A549 (cell line): ENCODE measurements around the gene C10orf105. TPM values are rescaled to one million over a fixed set of nuclear protein-coding genes. Genes with fewer than 3 reads are reported as not detected.

Source experiments
- ATAC-seq, 2 experiments: fragments of 200-7000 bp in 1 of 2; fragments of >200 bp in 1 of 2; cut with Nextera tagmentation in 1 of 2; cut with Tn5 transposase in 1 of 2; 3 replicates each; pipeline versions ENCODE4 v1.8.0 to v1.9.1; 2018 to 2020; ENCODE audit warnings: mild to moderate bottlenecking in 1 of 2, moderate library complexity in 1 of 2
- CTCF ChIA-PET: fragments of 300-600 bp; sonication (Branson Sonifier 250); formaldehyde crosslinking; extraction: SDS; loops from one replicate; lab custom pipeline; 2021; ENCODE audit warnings: antibody characterized with exemption, inconsistent platforms; lab: Yijun Ruan, JAX
- POLR2A ChIA-PET: fragments of 350-600 bp; formaldehyde crosslinking; extraction: SDS; loops from one replicate; lab custom pipeline; 2021; ENCODE audit warnings: antibody characterized with exemption, inconsistent platforms; lab: Yijun Ruan, JAX
- DNase-seq, 2 experiments: peaks; one replicate each; pipeline versions ENCODE4 v3.0.0 to v3.0.0-alpha.2; 2011 to 2016; ENCODE audit warnings: low read depth in 1 of 2, low spot score in 1 of 2
- FAIRE-seq: peaks from 2 replicates; lab custom pipeline; 2011; peaks lifted over from hg19 to GRCh38; lab: Jason Lieb, UNC
- H3K27ac ChIP-seq, 2 experiments: fragments of >200 bp; sonication (Bioruptor Twin); formaldehyde crosslinking; 3 replicates each; pipeline ENCODE4 v1.5.1; 2016 to 2017
- H3K4me1 ChIP-seq: fragments of >200 bp; sonication (Bioruptor Twin); formaldehyde crosslinking; 3 replicates; pipeline ENCODE4 v1.6.1; 2016
- H3K4me2 ChIP-seq: fragments of >200 bp; sonication (Bioruptor Twin); formaldehyde crosslinking; 3 replicates; pipeline ENCODE4 v1.6.1; 2016
- H3K4me3 ChIP-seq: fragments of >200 bp; sonication (Bioruptor Twin); formaldehyde crosslinking; 3 replicates; pipeline ENCODE4 v1.5.1; 2016
- H3K9me3 ChIP-seq: fragments of >200 bp; sonication (Bioruptor Twin); formaldehyde crosslinking; 3 replicates; pipeline ENCODE4 v1.6.1; 2016
- BHLHE40 ChIP-seq: IDR thresholded peaks from 2 replicates; pipeline ENCODE4 v1.6.1; 2012; ENCODE audit warnings: low read depth, low read length, inconsistent platforms
- CBX8 ChIP-seq: fragments of 200-600 bp; sonication (generic); IDR thresholded peaks from 2 replicates; pipeline ENCODE4 v1.6.1; 2016
- CEBPB ChIP-seq, 2 experiments: fragments of >200 bp in 1 of 2; sonication (Bioruptor Twin) in 1 of 2; formaldehyde crosslinking in 1 of 2; IDR thresholded peaks; 2 replicates each; pipeline ENCODE4 v1.6.1; 2012 to 2016
- EHF ChIP-seq: fragments of 250-450 bp; sonication (Bioruptor Pico); IDR thresholded peaks from 2 replicates; pipeline ENCODE4 v1.5.0; 2020; ENCODE audit warnings: mild to moderate bottlenecking
- GATA3 ChIP-seq: IDR thresholded peaks from 2 replicates; pipeline ENCODE4 v1.6.1; 2012; ENCODE audit warnings: borderline replicate concordance
- HDAC2 ChIP-seq: fragments of 200-600 bp; sonication (generic); IDR thresholded peaks from 2 replicates; pipeline ENCODE4 v1.6.1; 2016
- HEYL ChIP-seq: fragments of 250-450 bp; sonication (Bioruptor Pico); IDR thresholded peaks from 2 replicates; pipeline ENCODE4 v1.8.0; 2021; ENCODE audit warnings: mild to moderate bottlenecking, moderate library complexity
- HOXB5 ChIP-seq: fragments of 250-450 bp; sonication (Bioruptor Pico); IDR thresholded peaks from 2 replicates; pipeline ENCODE4 v1.5.0; 2020; ENCODE audit warnings: mild to moderate bottlenecking, moderate library complexity
- MAFK ChIP-seq: fragments of 450-650 bp; IDR thresholded peaks from 2 replicates; pipeline ENCODE4 v1.6.1; 2014; ENCODE audit not compliant: partially characterized antibody
- NPAS2 ChIP-seq: fragments of 250-450 bp; sonication (Bioruptor Pico); IDR thresholded peaks from 2 replicates; pipeline ENCODE4 v1.8.0; 2022; ENCODE audit warnings: mild to moderate bottlenecking, moderate library complexity, borderline replicate concordance
- RAD21 ChIP-seq, 2 experiments: fragments of >200 bp in 1 of 2; sonication (Bioruptor Twin) in 1 of 2; formaldehyde crosslinking in 1 of 2; IDR thresholded peaks in 1 of 2; conservative IDR thresholded peaks in 1 of 2; 2 replicates in 1 of 2; 3 replicates in 1 of 2; pipeline ENCODE4 v1.6.1; 2012 to 2018; ENCODE audit warnings: inconsistent platforms in 1 of 2
- RARB ChIP-seq: fragments of 250-450 bp; sonication (Bioruptor Pico); IDR thresholded peaks from 2 replicates; pipeline ENCODE4 v1.8.0; 2021; ENCODE audit warnings: mild to moderate bottlenecking, moderate library complexity
- RNF2 ChIP-seq: fragments of 200-600 bp; sonication (generic); IDR thresholded peaks from 2 replicates; pipeline ENCODE4 v1.6.1; 2016; ENCODE audit warnings: low read depth, mild to moderate bottlenecking, antibody characterized with exemption, moderate library complexity, borderline replicate concordance
- SREBF2 ChIP-seq: fragments of 450-650 bp; IDR thresholded peaks from 2 replicates; pipeline ENCODE4 v1.6.1; 2014; ENCODE audit warnings: mild to moderate bottlenecking, moderate library complexity
- WGBS: methylation state at CpG from one replicate; pipeline ENCODE4 v1.1.6; 2017; ENCODE audit errors: missing lambda C conversion rate; 5-methylcytosine and 5-hydroxymethylcytosine counted together
- polyA plus RNA-seq, 4 experiments: library from polyadenylated mRNA; depleted of rRNA in 3 of 4; stranded (reverse); fragments of >200 nt; fragmentation: RNase III in 1 of 4; extraction: RNeasy Plus Mini Kit Qiagen cat#74134 plus additional on column Dnase treatment in 1 of 4; gene quantifications; 2 replicates in 3 of 4; 3 replicates in 1 of 4; pipeline ENCODE4 v1.2.3, GENCODE V29; 2011 to 2017
- TF ChIP-seq, protein P1 (sequence below): fragments of >200 bp; sonication (Bioruptor Twin); formaldehyde crosslinking; IDR thresholded peaks from 3 replicates; pipeline ENCODE4 v1.5.1; 2016
- TF ChIP-seq, protein P2 (sequence below): IDR thresholded peaks from 2 replicates; pipeline ENCODE4 v1.6.1; 2012
- TF ChIP-seq, protein P3 (sequence below): IDR thresholded peaks from 2 replicates; pipeline ENCODE4 v1.6.1; 2012
- TF ChIP-seq, protein P4 (sequence below): fragments of >200 bp; sonication (Bioruptor Twin); formaldehyde crosslinking; IDR thresholded peaks from 2 replicates; pipeline ENCODE4 v1.6.1; 2016

C10orf105 gene
- polyA plus RNA-seq, 2 of the 4 experiments (the other 2 are of a cell fraction), result not detected

DNA sequence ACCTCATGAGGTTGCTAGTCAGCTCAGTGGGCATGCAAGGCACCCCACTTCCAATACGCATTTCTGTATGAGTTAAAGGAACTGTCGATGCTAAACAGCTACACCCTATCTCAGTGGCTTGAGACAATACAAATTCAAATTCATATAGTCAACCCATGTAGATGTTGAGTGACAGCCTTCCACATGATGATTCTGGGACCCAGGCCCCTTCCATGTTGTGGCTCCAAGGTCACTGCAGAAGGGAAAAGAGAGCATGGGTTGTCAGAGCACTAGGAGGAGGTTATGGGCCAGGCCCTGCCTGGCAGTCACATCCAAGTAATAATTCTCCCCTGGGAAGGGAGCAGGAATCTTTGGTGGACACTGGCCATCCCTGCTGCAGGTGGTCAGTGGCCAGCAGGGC is 28.2 kb downstream of the C10orf105 start (continued):
- TF ChIP-seq, protein P1, sequence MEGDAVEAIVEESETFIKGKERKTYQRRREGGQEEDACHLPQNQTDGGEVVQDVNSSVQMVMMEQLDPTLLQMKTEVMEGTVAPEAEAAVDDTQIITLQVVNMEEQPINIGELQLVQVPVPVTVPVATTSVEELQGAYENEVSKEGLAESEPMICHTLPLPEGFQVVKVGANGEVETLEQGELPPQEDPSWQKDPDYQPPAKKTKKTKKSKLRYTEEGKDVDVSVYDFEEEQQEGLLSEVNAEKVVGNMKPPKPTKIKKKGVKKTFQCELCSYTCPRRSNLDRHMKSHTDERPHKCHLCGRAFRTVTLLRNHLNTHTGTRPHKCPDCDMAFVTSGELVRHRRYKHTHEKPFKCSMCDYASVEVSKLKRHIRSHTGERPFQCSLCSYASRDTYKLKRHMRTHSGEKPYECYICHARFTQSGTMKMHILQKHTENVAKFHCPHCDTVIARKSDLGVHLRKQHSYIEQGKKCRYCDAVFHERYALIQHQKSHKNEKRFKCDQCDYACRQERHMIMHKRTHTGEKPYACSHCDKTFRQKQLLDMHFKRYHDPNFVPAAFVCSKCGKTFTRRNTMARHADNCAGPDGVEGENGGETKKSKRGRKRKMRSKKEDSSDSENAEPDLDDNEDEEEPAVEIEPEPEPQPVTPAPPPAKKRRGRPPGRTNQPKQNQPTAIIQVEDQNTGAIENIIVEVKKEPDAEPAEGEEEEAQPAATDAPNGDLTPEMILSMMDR, result no peak

DNA sequence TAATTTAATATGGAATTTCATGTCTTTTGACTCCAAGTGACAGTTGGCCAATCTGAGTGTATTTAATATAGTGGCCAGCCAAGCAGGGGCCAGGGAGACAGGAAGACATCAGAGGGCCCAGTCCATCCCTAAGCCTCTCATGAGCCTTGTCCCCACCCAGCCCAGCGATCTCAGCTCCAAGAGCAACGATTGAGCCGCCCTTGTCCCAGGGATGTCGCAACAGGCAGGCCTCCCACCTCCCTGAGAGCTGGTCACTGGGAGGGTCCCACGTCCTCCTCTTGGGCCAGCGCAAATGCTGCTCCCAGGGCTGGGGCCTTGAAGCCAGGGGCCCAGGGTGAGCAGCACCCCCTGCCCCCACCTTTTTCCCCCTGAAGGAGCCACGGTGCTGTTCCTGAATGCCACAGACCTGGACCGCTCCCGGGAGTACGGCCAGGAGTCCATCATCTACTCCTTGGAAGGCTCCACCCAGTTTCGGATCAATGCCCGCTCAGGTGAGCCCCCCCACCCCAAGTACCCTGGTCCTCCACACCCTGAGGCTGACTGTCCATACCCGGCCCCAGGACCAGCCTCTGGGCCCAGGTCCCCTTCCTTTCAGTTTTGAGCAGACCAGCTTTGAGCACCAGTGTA is 29.4 kb downstream of the C10orf105 start:
- H3K4me2 ChIP-seq, result no peak overlapping the region
- DNase-seq, result no peak
- TF ChIP-seq NPAS2 (CRISPR knock-in tag) (no peak), CEBPB (IDR thresholded peaks at IDR 0.05) (peak; percentile 22 to 27; a peak in 1 of 4 replicates), BHLHE40 (no peak)
- TF ChIP-seq, all 56 proteins: peak for 1
- Histone ChIP-seq H3K4me1 (peaks cover 9% of the 10 kb centered on the region), H3K27ac (no peak overlapping the region), H3K9me3 (no peaks in the 10 kb centered on the region), H3K4me3 (no peak overlapping the region)
- ChIA-PET POLR2A (no interaction called here), CTCF (interaction anchor here (0.7 to 9.8 kb wide), 7 partner anchors 9 to 387 kb away, joined by 3 to 112 read pairs (median 3); partner anchors contain the start of genes CDH23 and VSIR)
- 79% methylated on average over 11 of the region's 13 CpGs for WGBS
- ATAC-seq, result no peak
- no peak for FAIRE-seq

DNA sequence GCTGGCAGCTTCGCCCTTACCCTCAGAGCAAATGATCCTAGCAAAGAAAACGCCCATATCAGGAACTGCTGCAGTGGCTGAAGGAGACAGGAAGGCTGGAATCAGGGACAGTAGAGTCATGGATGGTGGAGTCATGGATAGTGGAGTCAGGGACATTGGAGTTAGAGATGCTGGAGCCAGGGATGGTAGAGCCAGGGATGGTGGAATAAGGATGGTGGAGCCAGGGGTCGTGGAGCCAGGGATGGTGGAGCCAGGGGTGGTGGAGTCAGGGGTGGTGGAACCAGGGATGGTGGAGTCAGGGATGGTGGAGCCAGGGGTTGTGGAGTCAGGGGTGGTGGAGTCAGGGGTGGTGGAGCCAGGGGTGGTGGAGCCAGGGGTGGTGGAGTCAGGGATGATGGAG is 31.3 kb downstream of the C10orf105 start:
- TF ChIP-seq GATA3, result no peak
- TF ChIP-seq, protein P1, result no peak
- no peak for TF ChIP-seq HDAC2
- TF ChIP-seq EHF, result no peak
- TF ChIP-seq, protein P2, sequence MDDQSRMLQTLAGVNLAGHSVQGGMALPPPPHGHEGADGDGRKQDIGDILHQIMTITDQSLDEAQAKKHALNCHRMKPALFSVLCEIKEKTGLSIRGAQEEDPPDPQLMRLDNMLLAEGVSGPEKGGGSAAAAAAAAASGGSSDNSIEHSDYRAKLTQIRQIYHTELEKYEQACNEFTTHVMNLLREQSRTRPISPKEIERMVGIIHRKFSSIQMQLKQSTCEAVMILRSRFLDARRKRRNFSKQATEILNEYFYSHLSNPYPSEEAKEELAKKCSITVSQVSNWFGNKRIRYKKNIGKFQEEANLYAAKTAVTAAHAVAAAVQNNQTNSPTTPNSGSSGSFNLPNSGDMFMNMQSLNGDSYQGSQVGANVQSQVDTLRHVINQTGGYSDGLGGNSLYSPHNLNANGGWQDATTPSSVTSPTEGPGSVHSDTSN, result no peak
- no peak for TF ChIP-seq RARB (CRISPR knock-in tag)
- TF ChIP-seq CBX8, result no peak
- no peak for TF ChIP-seq HOXB5 (CRISPR knock-in tag)
- no peak for TF ChIP-seq RNF2
- no peak for TF ChIP-seq SREBF2
- TF ChIP-seq HEYL (CRISPR knock-in tag), result no peak
- TF ChIP-seq, protein P3, sequence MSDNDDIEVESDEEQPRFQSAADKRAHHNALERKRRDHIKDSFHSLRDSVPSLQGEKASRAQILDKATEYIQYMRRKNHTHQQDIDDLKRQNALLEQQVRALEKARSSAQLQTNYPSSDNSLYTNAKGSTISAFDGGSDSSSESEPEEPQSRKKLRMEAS, result no peak
- TF ChIP-seq, protein P4, sequence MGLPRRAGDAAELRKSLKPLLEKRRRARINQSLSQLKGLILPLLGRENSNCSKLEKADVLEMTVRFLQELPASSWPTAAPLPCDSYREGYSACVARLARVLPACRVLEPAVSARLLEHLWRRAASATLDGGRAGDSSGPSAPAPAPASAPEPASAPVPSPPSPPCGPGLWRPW, result no peak
- TF ChIP-seq RAD21 (conservative IDR thresholded peaks at IDR 0.05 in 1 of 2, IDR thresholded peaks at IDR 0.05 in 1 of 2), result no peak
- TF ChIP-seq MAFK, result no peak
- no peak overlapping the region for H3K4me2 ChIP-seq
- DNase-seq (no peak), FAIRE-seq (no peak), ATAC-seq (no peak)
- no peak overlapping the region for H3K27ac ChIP-seq
- WGBS, result 23% methylated on average over 3 of the region's 3 CpGs
- no peak overlapping the region for H3K4me3 ChIP-seq
- H3K4me1 ChIP-seq, result peaks cover 4% of the 10 kb centered on the region
- ChIA-PET CTCF (interaction anchor here (1.7 to 5.9 kb wide), 2 partner anchors 9 to 18 kb away, joined by 5 to 71 read pairs; no protein-coding TSS in a partner anchor), POLR2A (no interaction called here)
- H3K9me3 ChIP-seq, result no peaks in the 10 kb centered on the region
